Stimulated activated CD8-positive, alpha-beta memory T cell treated with anti-CD3 and anti-CD28 coated beads, Interleukin-4, amount 100 ng/mL, for 4 hours (primary cell): ENCODE measurements around the gene MON1A.
A peak's percentile ranks its signal among the peaks of the same experiment; 100 is the strongest.
"Not testable (repeated sequence)": the region's sequence is repeated elsewhere in the genome, so short reads cannot be mapped to it uniquely, and the experiment has no call there.

Experiments
- DNase-seq, 2 donors: peaks; one replicate each; pipeline ENCODE4 v3.0.0-alpha.2; 2020; ENCODE audit warnings: low read depth in 2 of 2, low spot score in 1 of 2

Gene MON1A

GRCh38 chr3:49929291-49930167 lies at the start of gene MON1A:
Gene MON1A (minus strand): TSS chr3:49929811. CDS start chr3:49913346, 16,465 bp downstream.
- peak; percentile 68 to 72 for DNase-seq

- DNase-seq, result no peak
These were observed 47.3 kb upstream of the MON1A start for GRCh38 chr3:49976942-49977341.

DNA sequence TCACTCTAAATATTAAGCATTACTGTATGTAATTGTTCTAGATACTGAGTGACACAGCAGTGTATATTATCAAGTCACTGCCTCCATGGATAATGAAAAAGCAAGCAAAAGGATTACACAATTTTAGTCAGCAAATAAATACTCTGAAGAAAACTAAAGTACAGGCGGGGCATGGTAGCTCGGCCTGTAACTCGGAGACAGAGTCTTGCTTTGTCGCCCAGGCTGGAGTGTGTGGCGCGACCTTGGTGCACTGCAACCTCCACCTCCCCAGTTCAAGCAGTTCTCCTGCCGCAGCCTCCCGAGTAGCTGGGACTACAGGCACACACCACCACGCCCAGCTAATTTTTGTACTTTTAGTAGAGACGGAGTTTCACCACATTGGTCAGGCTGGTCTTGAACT lies 43.0 kb upstream of the MON1A start:
- no peak for DNase-seq

GRCh38 chr3:49968346-49968745 lies 38.7 kb upstream of the MON1A start:
- DNase-seq, result no peak

GRCh38 chr3:49967291-49967690 lies 37.7 kb upstream of the MON1A start:
- no peak for DNase-seq

DNA sequence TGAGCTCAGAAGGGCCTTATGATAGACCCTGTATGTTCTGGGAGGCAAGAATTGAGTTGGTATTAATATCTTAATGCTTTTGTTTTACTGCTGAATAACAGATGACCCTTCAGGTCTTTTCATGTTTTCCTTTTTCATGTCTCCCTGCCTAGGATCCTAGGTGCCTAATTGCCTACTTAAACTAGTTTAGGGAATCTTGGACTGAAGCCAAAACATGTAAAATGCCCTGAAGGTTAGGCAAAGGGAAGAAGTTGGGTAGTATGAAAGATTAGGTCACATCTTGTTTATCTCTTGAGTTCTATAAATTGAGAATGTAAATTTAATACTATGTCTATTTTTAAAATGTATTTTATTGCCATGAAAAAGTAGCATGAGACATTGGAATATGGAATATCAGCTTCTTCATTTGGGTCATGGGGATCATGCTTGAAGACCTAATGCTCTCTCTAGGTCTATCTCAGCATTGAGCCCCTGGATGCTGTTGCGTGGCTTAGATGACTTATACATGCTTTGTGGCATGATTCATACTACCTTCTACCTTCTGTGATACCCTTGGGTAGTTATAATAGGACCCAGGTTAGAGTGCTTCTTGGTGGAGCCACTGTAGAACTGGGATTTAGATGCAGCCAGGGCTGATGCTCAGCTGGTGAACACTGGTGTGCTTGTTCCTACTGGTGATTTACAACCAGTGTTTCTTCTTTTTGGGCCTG lies 36.8 kb upstream of the MON1A start:
- no peak for DNase-seq

DNA sequence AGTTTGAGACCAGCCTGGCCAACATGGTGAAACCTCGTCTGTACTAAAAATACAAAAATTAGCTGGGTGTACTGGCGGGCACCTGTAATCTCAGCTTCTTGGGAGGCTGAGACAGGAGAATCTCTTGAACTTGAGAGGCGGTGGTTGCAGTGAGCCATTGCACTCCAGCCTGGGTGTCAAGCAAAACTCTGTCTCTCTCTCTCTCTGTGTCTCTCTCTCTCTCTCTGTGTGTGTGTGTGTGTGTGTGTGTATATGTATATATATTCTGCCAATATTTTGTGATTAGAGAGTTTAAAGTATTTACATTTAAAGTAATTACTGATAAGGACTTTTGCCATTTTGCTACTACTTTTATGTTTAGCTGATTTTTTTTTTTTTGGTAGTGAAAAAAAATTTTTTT lies 26.0 kb upstream of the MON1A start:
- DNase-seq, result no peak

GRCh38 chr3:49952924-49953323 lies 23.3 kb upstream of the MON1A start:
- DNase-seq, result no peak

GRCh38 chr3:49942651-49943050 lies 13.0 kb upstream of the MON1A start:
- no peak for DNase-seq

DNA sequence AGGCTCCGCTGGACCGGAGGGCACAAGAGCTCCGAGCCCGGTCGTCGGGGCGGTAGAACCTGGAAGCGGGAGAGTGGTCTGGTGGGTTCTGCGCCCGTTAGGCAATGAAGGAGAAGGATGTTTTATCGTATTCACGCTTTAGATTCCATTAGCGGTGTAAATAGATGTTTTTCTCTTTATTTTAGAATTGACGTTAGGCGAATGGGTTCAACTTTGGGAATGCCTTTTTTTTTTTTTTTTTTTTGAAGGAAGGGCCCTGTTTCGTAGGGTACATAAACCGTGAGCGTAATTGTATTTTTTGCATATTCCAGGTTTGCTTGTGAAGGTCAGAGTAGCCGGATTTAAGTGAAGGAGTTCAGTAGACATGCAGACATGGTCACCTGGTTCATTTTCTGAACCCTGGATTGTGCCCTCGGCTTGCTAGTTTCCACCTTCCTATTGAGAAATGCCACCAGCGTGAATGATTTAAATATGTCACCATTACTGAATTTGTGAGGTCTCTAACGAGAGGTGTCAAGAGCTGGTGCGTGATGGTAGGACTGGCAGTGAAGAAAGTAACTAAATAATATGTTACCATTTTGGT lies 11.1 kb upstream of the MON1A start:
- DNase-seq, result no peak

GRCh38 chr3:49939858-49940666 lies 10.5 kb upstream of the MON1A start, which contains the start of gene RBM6:
Gene RBM6 (plus strand): TSS chr3:49940150. CDS start chr3:49962642, 22,492 bp downstream.
- peak; percentile 83 to 89 for DNase-seq

- no peak for DNase-seq
These were observed 7.5 kb upstream of the MON1A start for GRCh38 chr3:49937090-49937489.

DNA sequence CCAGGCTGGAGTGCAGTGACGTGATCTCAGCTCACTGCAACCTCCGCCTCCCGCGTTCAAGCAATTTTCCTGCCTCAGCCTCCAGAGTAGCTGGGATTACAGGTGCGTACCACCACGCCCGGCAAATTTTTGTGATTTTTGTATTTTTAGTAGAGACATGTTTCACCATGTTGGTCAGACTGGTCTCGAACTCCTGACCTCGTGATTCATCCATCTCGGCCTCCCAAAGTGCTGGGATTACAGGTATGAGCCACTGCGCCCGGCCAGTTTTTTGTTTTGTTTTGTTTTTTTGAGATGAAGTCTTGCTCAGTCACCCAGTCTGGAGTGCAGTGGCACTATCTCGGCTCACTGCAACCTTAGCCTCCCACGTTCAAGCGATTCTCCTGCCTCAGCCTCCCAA lies 2.7 kb upstream of the MON1A start:
- DNase-seq, result not testable (repeated sequence)

GRCh38 chr3:49930922-49931321 lies 1.3 kb upstream of the MON1A start:
- no peak for DNase-seq

GRCh38 chr3:49930168-49930690 lies 618 bp upstream of the MON1A start:
- DNase-seq, result no peak

GRCh38 chr3:49928481-49929017 lies 1.1 kb downstream of the MON1A start:
- DNase-seq, result no peak

- DNase-seq, result no peak
These were observed 1.8 kb downstream of the MON1A start for GRCh38 chr3:49927798-49928197.

GRCh38 chr3:49926117-49926728 lies 3.4 kb downstream of the MON1A start:
- no peak for DNase-seq

DNA sequence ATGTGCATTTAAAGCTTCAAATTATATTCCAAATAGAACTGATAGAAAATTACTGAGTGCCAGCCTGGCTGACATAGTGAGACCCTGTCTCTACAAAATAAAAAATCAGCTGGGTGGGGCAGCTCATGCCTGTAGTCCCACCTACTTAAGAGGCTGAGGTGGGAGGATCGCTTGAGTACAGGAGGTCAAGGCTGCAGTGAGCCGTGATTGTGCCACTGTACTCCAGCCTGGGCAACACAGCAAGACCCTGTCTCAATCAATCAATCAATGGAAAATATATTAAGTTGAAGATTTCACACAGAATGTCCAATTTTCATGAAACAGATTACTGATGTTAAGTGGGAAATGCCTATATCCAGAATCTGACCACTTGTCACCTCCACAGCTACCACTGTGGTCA lies 4.1 kb downstream of the MON1A start:
- DNase-seq, result no peak

DNA sequence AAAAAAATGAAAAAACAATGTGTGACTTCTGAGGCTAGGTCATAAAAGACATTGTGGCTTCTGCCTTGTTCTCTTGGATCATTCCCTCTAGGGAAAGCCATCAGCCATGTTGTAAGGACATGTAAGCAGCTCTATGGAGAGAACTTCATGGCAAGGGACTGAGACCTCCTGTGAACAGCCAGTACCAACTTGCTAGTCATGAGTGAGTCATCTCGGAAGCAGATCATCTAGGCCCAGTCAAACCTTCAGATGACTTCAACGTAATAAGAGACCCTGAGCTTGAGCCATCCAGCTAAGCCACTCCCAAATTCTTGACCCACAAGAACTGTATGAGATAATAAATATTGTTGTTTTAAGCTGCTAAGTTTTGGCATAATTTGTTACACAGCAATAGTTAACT lies 4.9 kb downstream of the MON1A start:
- DNase-seq, result no peak
